NCI-H1694 (cell line): ENCODE data around the gene KCNIP3.
"Not testable (repeated sequence)": the region's sequence is repeated elsewhere in the genome, so short reads cannot be mapped to it uniquely, and the experiment has no call there.

Experiments used
- DNase-seq: peaks from one replicate; lab custom pipeline; 2025; lab: John Stamatoyannopoulos, UW

Gene KCNIP3

DNA sequence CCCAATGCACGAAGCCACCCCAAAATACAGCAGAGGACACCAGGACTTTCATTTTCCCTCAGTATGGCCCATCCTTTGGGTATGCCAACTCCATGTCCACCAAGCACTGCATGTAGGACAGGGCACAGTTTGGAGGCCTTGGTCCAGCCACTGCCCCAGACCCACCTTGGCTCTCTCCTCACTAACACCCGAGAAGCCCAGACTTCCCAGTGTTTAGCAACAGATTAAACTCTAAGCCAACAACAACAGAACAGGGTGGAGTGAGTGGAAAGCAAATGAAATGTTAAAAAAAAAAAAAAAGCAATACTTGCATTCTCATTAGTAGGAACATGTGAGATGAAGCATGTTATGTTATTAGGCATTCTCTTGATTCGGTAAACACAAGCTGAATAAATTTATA is 118.0 kb downstream of the KCNIP3 start:
- DNase-seq = not testable (repeated sequence)

DNA sequence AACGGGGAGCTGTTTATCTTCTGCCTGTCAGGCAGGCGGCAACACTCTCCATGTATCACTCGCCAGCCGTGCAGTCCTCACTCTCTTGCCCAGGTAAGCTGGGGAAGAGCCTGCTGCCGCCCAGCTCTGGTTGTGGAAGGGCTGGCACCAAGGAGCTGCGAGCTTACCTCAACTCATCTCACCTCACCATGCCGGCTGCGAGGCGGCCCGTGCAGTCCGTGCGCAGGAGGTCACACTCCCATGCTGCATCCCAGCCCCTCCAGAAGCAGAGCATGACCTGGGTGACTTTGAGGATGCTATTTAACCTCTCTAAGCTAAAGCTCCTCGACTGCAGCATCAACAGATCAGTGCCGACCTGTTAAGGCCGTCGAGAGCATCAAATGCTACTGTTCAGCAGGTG is 118.4 kb downstream of the KCNIP3 start:
- not testable (repeated sequence) for DNase-seq

DNA sequence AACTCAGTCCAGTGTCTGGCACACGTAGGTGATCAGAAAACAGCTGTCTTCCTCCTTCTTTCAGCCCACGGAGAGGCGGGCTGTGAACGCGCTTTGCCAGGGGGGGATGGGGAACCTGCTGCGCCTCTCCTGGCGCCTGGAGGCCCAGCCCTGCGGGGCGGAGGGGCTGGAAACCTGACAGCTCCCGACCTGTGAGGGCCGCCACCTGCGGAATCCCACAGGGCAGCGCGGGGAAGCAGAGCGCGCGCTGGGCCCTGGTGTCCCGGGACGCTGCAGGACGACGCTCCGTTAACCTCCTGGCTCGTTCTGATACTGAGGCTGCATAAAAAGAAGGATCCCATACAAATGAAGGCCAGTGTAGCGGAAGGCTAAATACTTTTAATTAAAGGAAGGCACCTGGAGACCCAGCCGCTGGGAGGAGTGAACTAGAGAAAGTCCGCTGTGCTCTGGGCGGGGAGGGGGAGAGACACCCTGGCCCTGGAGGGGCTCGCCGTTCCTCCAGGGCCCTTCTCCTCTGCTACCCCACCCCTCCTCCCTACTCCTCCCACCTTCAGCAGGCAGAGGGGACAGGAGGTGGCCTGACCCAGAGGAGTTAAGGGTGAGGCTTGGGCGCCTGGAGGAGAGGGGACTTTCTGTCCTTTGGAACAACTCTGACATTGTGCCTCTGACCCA is 130.2 kb downstream of the KCNIP3 start:
- not testable (repeated sequence) for DNase-seq

DNA sequence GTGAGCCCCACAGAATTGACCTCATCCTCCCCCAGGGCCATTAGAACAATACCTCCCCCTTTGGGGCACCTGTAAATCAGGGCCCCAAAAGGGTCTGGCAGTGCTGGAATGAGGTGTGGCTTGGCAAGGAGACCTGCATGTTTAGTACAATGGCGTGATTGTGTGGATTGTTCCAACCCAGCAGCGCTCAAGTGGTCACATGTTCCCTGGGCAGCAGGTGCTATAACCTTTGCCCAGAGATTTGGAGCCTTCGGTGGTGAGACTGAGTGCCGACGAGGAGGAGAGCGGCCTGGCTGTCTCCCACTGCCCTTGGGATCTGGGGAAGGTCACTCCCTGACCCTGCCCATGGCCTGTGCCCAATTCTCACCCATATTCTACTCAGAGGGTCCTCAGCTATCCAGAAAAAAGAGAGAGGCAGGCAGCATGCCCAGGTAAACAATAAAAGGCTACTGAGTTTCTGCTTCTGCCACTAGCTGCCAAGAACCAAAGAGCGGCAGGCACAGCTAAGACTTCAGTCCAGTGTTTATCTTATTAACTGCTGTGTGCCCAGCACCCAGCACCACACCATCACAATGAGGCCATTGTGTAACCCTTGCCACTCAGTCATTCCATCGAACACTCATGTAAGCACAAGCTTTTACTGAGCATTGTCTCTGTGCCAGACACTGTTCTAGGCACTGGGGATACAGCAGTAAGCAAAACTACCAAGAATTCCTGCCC is 132.8 kb downstream of the KCNIP3 start:
- DNase-seq = not testable (repeated sequence)

DNA sequence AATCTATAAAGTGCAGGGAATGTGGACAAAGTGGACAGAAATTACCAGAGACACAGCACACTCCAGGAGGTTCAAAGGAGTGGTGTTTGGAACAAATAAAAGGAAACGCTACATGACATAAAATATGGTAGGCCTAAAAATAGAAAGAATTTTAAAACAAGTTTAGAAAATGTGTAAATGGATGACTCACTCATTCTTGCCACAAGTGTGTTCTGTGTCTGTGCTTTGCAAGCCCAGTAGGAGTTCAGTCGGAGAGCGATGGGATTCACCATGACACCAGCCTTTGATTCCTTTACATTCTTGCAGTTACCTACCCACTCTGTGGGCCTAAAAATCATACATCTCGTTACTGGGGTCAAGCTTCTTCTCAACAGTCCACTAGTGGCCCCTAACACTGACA is 136.2 kb downstream of the KCNIP3 start:
- not testable (repeated sequence) for DNase-seq

DNA sequence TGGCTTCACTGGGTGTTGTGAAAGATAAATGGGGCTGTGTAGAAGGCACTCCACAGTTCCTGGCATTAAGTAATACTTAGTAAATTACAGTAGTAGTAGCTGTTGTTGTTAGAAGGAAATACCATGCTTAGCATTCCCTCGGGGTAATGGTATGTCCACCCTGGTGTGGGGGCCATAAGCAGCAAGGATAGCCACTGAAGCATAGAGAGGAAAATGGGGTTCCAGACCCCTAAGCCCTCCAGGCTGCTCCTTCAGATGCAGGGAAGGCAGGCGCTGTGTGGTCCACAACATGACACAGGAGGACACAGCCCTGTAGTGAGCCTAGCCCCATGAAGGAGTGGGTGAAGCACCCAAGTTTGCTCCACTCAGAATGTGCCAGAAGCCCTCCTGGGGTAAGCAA is 136.8 kb downstream of the KCNIP3 start:
- not testable (repeated sequence) for DNase-seq

DNA sequence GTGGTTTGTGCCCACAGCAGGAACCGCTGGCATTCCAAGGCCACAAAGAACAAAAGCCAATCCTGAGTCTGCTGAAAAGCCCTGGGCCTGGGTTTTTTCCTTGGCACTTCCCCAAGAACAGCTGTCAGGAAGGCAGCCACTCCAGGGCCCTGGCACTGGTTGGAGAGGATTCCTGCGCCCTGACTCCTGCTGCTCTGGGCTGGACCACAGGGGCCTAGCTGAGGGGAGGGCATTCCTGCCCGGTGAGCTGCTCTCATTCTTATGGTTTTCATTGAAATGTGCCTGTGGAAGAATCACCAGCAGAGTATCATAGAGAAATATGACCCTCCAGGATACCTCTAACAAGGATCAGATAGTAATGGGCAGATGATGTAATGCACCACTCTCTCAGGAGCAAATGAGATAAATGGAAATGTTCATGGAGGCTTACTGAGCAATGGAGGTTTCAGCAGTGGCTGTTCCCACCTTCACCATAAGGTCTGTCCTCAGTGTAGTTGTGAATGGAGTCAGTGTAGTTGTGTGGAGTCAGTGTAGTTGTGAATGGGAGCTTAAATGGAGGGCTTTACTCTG is 137.4 kb downstream of the KCNIP3 start:
- not testable (repeated sequence) for DNase-seq

DNA sequence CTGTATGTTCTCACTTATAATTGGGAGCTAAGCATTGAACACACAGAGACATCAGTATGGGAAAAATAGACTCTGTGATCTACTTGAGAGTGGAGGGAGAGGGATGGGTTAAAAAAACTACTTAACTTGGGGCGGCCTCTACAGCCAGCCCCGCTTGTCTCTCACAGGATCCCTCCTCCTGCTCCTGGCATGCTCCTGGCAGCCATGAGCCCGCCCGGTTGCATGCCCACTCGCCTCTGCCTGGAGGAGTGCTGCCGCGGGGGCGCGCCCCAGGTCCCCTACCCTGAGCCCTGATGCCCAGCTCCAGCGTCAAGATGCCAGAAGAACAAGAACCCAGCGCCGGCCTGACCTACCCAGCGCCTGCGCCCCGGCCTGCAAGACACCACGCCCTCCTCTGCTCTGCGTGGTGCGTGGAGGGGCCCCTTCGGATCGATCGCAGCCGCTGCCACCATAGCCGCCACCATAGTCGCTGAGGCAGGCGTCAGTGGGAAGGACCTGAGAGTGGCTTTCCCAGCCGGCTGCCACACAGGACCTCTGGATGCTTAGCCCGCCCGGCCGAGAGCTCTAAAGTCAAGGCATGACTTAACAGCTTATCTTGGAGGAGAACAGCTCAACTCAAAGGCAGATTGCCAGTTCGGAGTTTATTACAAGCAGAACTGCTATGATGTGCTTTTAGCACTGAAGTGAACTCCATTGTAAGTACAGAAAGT is 138.2 kb downstream of the KCNIP3 start:
- DNase-seq = not testable (repeated sequence)
